ENCODE results near the gene ATG16L2. TPM values are rescaled to one million over a fixed set of nuclear protein-coding genes. Genes with fewer than 3 reads are reported as not detected.
A peak's percentile ranks its signal among the peaks of the same experiment; 100 is the strongest.

Gene ATG16L2
- total and polyA plus RNA-seq, 2 of the 4 experiments (the other 2 are of a cell fraction), result 1.3 to 12.7 TPM

DNA sequence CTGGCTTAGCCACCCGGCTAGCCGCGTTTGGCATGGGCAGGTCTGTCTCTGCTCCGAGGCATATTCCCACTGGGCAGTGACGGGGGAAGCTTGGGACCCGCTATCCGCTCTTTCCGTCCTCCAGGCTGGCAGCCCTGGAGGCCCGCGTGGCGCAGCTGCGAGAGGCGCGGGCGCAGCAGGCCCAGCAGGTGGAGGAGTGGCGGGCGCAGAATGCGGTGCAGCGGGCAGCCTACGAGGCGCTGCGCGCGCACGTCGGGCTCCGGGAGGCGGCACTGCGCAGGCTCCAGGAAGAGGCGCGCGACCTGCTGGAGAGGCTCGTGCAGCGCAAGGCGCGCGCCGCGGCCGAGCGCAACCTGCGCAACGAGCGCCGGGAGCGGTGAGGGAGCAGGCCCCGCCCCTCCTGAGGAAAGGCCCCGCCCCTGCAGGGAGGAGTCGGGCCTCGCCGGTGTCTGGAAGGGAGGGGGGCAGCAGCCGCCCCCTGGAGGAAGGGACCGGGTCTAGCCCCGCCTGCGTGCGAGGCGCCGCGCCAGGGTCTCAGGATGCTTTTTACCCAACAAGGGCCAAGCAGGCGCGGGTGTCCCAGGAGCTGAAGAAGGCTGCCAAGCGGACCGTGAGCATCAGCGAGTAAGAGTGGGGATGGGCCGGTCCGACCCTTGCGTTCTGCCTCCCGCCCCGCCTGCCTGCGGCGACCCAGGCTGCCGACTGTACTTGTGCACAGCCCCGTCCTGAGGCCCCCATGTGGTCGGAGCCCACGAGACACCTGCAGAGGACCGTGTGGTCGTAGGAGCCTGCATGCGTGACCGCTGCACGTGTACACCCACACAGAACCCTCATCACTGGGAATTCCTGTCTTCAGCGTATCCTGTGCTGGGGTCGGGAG is 7.9 kb downstream of the ATG16L2 start:
- no peak overlapping the region for H4K91ac ChIP-seq (ENCODE audit: insufficient read depth, low read depth, low read length)
- H3K14ac ChIP-seq (replicated peaks; ENCODE audit: low read depth, low read length), result peak overlapping the region; percentile 10
- H3K56ac ChIP-seq (ENCODE audit: extremely low read depth, insufficient read depth, low read length), result no peak overlapping the region
- H3K9ac ChIP-seq (ENCODE audit: low read depth, low read length), result peak overlapping the region; percentile 19
- H3K27ac ChIP-seq (ENCODE audit: insufficient read depth, low read length), result no peak overlapping the region; the same call in 1 of the 2 replicates
- H3K9me1 ChIP-seq (ENCODE audit: insufficient read depth, low read length), result peaks cover 13% of the 10 kb centered on the region
- DNase-seq (peak; percentile 84), ATAC-seq (ENCODE audit: low read depth) (peak; percentile 98)
- H2AK9ac ChIP-seq (replicated peaks; ENCODE audit: low read depth, low read length, poor library complexity), result peak overlapping the region; percentile 95
- peak overlapping the region; percentile 57 for H3K4me3 ChIP-seq (ENCODE audit: insufficient read depth, low read depth, low read length)
- H2BK5ac ChIP-seq (ENCODE audit: low read depth, low read length, poor library complexity, severe bottlenecking), result no peak overlapping the region
- in situ Hi-C loops (cut with MboI; ENCODE audit: low sequenced_read_pairs), result no loop called here
- ChIA-PET CTCF (interaction anchor here (1.2 kb wide), 1 partner anchor 9 kb away, joined by 3 read pairs; no protein-coding TSS in a partner anchor), POLR2A (ENCODE audit: unreplicated experiment) (interaction anchor here (0.5 to 0.6 kb wide), 2 partner anchors 117 to 320 kb away, joined by 3 to 13 read pairs; partner anchors contain the start of gene FCHSD2)
- peak overlapping the region; percentile 37; the same call in 1 of the 2 replicates for H4K5ac ChIP-seq (ENCODE audit: low read depth, low read length)
- H3K4me1 ChIP-seq (ENCODE audit: control insufficient read depth, insufficient read depth, low read length), result peaks cover 6% of the 10 kb centered on the region
- H3K4ac ChIP-seq (ENCODE audit: low read depth, low read length), result peak overlapping the region; percentile 83
- H2BK15ac ChIP-seq (ENCODE audit: low read depth, low read length), result no peak overlapping the region
- H3K36me3 ChIP-seq (ENCODE audit: control insufficient read depth, insufficient read depth, low read length), result no peaks in the 10 kb centered on the region
- H3K27me3 ChIP-seq (ENCODE audit: control insufficient read depth, insufficient read depth, low read length), result no peaks in the 10 kb centered on the region
- H4K8ac ChIP-seq (ENCODE audit: low read depth in 2 of 2, low read length in 2 of 2), result peak overlapping the region; percentile 66 to 89; a peak in 3 of 4 replicates
- no TSS peak for BruUV-seq (replicated peaks)
- dilution Hi-C loops (cut with HindIII; ENCODE audit: low sequenced_read_pairs, unreplicated experiment), result no loop called here
- peak overlapping the region; percentile 95 for H3K4me2 ChIP-seq (ENCODE audit: low read depth, low read length)
- no peak overlapping the region for H2BK120ac ChIP-seq (ENCODE audit: low read depth, low read length)
- H2AK5ac ChIP-seq (ENCODE audit: low read depth, low read length), result peak overlapping the region; percentile 24
- intact Hi-C loops (cut with micrococcal nuclease), result no loop called here
- H3K79me1 ChIP-seq (ENCODE audit: low read depth in 1 of 2, low read length in 2 of 2), result peaks cover 0 to 18% of the 10 kb centered on the region in 2 experiments; a peak in 1 of 4 replicates
- H2BK20ac ChIP-seq (ENCODE audit: low read depth, low read length), result no peak overlapping the region
- no peak overlapping the region for H3K18ac ChIP-seq (ENCODE audit: low read depth, low read length)
- WGBS, 2 experiments (ENCODE audit: extremely low coverage in 2 of 2, insufficient read length in 1 of 2), result 2% methylated on average over 34 of the region's 82 CpGs; no CpG with 5 or more reads in 1 of the 2 experiments
- 0 out of 2 replicates have a peak overlapping the region, but pooled peaks have one; percentile 63 for H3K23ac ChIP-seq (ENCODE audit: low read depth, low read length)
- H4K20me1 ChIP-seq (ENCODE audit: insufficient read depth, low read length), result peaks cover 5% of the 10 kb centered on the region; the same call in 1 of the 2 replicates
- no peaks in the 10 kb centered on the region for H3K9me3 ChIP-seq (ENCODE audit: control insufficient read depth, insufficient read depth, low read length)
- peak overlapping the region; percentile 97 for H2AFZ ChIP-seq (replicated peaks; ENCODE audit: low read length, poor library complexity)
- TF ChIP-seq MXI1 (IDR thresholded peaks at IDR 0.05; ENCODE audit: borderline replicate concordance, low read depth, low read length), result 0 out of 2 replicates have a peak, but pooled peaks have one; percentile 32
- TF ChIP-seq POLR2A (IDR thresholded peaks at IDR 0.05; ENCODE audit: low read depth, low read length), result no peak
- TF ChIP-seq MAZ (IDR thresholded peaks at IDR 0.05; ENCODE audit: borderline replicate concordance, low read depth, low read length), result peak; percentile 75; the same call in 1 of the 2 replicates
- TF ChIP-seq CEBPB (IDR thresholded peaks at IDR 0.05; ENCODE audit: low read depth, low read length), result no peak
- TF ChIP-seq RAD21 (IDR thresholded peaks at IDR 0.05; ENCODE audit: low read length), result peak; percentile 1; the same call in 1 of the 2 replicates
- peak; percentile 37; the same call in 1 of the 2 replicates for TF ChIP-seq BHLHE40 (IDR thresholded peaks at IDR 0.05; ENCODE audit: low read depth, low read length)
- TF ChIP-seq CTCF (conservative IDR thresholded peaks at IDR 0.05; ENCODE audit: low read depth, low read length), result peak; percentile 24; the same call in 1 of the 2 replicates
- no peak for TF ChIP-seq RCOR1 (IDR thresholded peaks at IDR 0.05; ENCODE audit: insufficient replicate concordance, low read length)
- TF ChIP-seq SMC3 (IDR thresholded peaks at IDR 0.05; ENCODE audit: low read depth, low read length), result no peak
- no peak for TF ChIP-seq RFX5 (IDR thresholded peaks at IDR 0.05; ENCODE audit: low read depth, low read length)
- no peak for TF ChIP-seq FOS (IDR thresholded peaks at IDR 0.05; ENCODE audit: low read depth, low read length)
- TF ChIP-seq MAFK (IDR thresholded peaks at IDR 0.05; ENCODE audit: low read depth, low read length), result no peak
- no peak for TF ChIP-seq NFE2L2 (IDR thresholded peaks at IDR 0.05; ENCODE audit: low read depth, low read length)
- TF ChIP-seq USF2 (IDR thresholded peaks at IDR 0.05; ENCODE audit: low read depth, low read length), result no peak

All from IMR-90 (cell line).